ENCODE measurements around the gene ADCY7. TPM values are rescaled to one million over a fixed set of nuclear protein-coding genes. Genes with fewer than 3 reads are reported as not detected.

ADCY7 gene
- total and polyA plus RNA-seq, 2 experiments from 2014 or later = 9.3 to 28.8 TPM

DNA sequence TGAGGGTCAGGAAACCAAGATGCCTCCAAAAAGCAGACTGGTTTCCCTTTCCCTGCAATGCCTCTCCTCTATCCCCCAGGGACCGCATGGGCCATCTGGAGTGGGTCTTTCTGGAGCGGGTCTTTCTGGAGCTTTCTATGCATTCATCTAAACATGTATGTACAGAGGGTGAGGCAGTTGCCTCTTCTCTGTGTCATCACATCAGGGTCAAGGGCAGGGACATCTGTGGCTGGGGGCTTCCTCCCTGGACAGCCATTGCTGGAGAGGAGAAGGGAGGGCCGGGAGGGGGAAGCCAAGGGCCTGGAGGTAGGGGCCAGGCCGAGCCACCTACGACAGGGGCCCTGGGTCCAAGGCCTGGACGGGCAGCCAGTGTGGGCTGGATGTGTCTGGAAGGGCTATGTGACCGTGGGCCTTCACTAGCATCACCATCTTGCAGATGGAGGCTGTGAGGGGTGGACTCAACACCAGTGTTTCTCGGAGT lies 840 bp downstream of the ADCY7 start:
- TF ChIP-seq, protein P1, sequence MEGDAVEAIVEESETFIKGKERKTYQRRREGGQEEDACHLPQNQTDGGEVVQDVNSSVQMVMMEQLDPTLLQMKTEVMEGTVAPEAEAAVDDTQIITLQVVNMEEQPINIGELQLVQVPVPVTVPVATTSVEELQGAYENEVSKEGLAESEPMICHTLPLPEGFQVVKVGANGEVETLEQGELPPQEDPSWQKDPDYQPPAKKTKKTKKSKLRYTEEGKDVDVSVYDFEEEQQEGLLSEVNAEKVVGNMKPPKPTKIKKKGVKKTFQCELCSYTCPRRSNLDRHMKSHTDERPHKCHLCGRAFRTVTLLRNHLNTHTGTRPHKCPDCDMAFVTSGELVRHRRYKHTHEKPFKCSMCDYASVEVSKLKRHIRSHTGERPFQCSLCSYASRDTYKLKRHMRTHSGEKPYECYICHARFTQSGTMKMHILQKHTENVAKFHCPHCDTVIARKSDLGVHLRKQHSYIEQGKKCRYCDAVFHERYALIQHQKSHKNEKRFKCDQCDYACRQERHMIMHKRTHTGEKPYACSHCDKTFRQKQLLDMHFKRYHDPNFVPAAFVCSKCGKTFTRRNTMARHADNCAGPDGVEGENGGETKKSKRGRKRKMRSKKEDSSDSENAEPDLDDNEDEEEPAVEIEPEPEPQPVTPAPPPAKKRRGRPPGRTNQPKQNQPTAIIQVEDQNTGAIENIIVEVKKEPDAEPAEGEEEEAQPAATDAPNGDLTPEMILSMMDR (IDR thresholded peaks at IDR 0.05; ENCODE audit: low read depth, low read length) = no peak
- peaks cover 10% of the 10 kb centered on the region for H3K4me1 ChIP-seq (ENCODE audit: low read depth)
- H3K36me3 ChIP-seq = no peaks in the 10 kb centered on the region
- no peak for DNase-seq (ENCODE audit: low read depth in 1 of 2, low spot score in 1 of 2)
- H3K9me3 ChIP-seq (ENCODE audit: low read depth) = no peaks in the 10 kb centered on the region
- H3K27ac ChIP-seq = no peak overlapping the region
- no peaks in the 10 kb centered on the region for H3K27me3 ChIP-seq
- H3K4me3 ChIP-seq = no peak overlapping the region

DNA sequence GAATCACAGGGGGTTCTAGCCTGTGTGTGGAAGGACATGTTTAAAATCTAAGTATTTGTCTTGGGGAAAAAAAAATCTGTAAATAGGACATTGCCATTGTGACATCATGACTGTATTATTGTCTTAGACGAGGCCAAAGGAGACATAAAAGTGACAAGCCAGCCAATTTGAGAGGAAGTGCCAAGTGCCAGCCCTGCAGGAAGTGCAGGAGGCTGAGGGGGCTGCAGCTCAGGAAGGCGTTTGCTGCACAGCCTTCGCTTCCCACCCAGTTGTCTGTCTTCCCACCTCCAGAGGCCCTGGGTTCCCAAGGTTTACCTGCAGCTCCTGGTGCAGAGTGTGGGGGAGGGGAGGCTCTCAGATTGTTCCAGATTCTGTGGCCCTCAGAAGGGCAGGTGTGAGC lies 1.3 kb downstream of the ADCY7 start:
- Histone ChIP-seq H3K9me3 (ENCODE audit: low read depth) (no peaks in the 10 kb centered on the region), H3K4me1 (ENCODE audit: low read depth) (peaks cover 14% of the 10 kb centered on the region), H3K27ac (no peak overlapping the region), H3K27me3 (no peaks in the 10 kb centered on the region), H3K4me3 (no peak overlapping the region), H3K36me3 (no peaks in the 10 kb centered on the region)
- TF ChIP-seq, protein P1 (IDR thresholded peaks at IDR 0.05; ENCODE audit: low read depth, low read length) = no peak
- no peak for DNase-seq (ENCODE audit: low read depth in 1 of 2, low spot score in 1 of 2)

DNA sequence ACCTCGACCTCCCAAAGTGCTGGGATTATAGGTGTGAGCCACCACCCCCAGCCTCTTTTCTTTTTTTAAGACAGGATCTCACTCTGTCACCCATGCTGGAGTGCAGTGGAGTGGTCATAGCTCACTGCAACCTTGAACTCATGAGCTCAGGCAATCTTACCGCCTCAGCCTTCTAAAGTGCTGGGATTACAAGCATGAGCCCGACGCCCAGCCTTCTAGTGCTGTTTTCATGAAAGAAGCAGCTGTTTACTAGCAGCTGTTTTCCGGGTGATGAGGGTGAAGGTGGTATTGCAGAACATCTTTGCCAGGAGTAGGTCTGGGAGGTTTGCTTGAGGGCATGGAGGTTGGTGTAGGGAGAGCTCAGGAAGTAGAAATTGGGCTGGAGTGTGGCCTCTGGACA lies 2.0 kb downstream of the ADCY7 start:
- Histone ChIP-seq H3K36me3 (no peaks in the 10 kb centered on the region), H3K27me3 (no peaks in the 10 kb centered on the region), H3K27ac (no peak overlapping the region), H3K9me3 (ENCODE audit: low read depth) (no peaks in the 10 kb centered on the region), H3K4me1 (ENCODE audit: low read depth) (peaks cover 17% of the 10 kb centered on the region), H3K4me3 (no peak overlapping the region)
- DNase-seq (ENCODE audit: low read depth in 1 of 2, low spot score in 1 of 2) = no peak
- TF ChIP-seq, protein P1 (IDR thresholded peaks at IDR 0.05; ENCODE audit: low read depth, low read length) = no peak

DNA sequence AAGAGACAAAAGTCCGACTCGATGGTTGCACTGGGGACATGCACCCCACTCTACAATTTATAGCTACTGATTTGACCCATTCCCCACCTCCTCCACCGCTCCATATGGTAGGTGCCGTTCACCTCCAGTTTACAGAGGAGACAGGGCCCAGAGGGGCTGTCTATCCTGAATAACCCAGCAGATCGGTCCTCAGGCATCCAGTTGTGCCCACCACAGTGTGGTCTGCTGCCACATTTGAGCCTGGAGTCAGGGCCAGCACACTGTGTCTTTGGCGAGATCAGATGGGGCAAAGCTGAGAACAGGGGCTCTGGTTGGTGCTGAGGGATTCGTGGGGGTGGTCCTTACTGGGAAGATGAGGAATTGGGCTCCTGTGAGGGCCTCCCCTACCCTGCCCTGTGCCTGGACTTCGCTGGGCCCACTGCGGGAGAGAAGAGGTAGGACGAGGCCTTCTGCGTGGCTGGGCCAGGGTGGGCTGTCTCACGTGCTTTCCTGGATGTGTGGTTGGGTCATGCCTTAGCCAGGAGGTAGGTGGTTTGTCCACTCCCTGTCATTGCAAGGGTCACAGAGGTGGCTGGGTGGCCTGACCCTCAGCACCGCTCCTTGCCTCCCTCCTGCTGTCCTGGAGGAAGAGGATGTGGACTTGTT lies 2.8 kb downstream of the ADCY7 start:
- H3K9me3 ChIP-seq (ENCODE audit: low read depth) = no peaks in the 10 kb centered on the region
- H3K27me3 ChIP-seq = no peaks in the 10 kb centered on the region
- DNase-seq (ENCODE audit: low read depth in 1 of 2, low spot score in 1 of 2) = no peak
- TF ChIP-seq, protein P1 (IDR thresholded peaks at IDR 0.05; ENCODE audit: low read depth, low read length) = no peak
- no peaks in the 10 kb centered on the region for H3K36me3 ChIP-seq
- H3K27ac ChIP-seq = no peak overlapping the region
- no peak overlapping the region for H3K4me3 ChIP-seq
- peaks cover 17% of the 10 kb centered on the region for H3K4me1 ChIP-seq (ENCODE audit: low read depth)

DNA sequence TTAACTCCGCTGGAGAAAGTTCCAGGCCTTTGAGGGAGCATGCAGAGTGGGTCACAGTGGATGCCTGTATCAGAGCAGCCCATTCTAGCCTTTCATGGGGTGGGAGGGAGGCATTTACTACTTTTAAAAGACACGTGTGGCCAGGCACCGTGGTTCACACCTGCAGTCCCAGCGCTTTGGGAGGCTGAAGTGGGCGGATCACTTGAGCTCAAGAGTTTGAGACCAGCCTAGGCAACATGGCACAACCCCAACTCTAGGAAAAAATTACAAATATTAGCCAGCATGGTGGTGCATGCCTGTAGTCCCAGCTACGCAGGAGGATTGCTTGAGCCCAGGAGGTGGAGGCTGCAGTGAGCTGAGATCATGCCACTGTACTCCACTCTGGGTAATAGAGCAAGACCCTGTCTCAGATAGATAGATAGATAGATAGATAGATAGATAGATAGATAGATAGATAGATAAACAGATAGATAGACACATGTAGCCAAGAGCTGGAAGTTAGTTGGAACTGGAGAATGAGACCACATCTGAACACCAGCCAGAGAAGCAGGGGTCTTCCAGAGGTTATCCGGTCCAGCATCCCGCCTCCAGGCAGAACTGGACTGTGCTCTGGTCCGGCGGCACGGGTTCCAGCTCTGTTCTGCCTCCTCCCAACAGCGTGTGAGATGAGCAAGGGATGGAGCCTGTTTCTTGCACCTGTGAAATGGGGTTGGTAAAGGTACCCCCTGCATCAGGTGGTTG lies 3.6 kb downstream of the ADCY7 start:
- Histone ChIP-seq H3K27me3 (no peaks in the 10 kb centered on the region), H3K4me3 (no peak overlapping the region), H3K27ac (no peak overlapping the region), H3K9me3 (ENCODE audit: low read depth) (no peaks in the 10 kb centered on the region), H3K36me3 (no peaks in the 10 kb centered on the region), H3K4me1 (ENCODE audit: low read depth) (peaks cover 17% of the 10 kb centered on the region)
- no peak for DNase-seq (ENCODE audit: low read depth in 1 of 2, low spot score in 1 of 2)
- TF ChIP-seq, protein P1 (IDR thresholded peaks at IDR 0.05; ENCODE audit: low read depth, low read length) = no peak

Measured in cardiac muscle cell (in vitro differentiated cells and primary cell).